Small intestine (tissue), 7 donors: ENCODE data around the gene GET4. TPM values are rescaled to one million over a fixed set of nuclear protein-coding genes. Genes with fewer than 3 reads are reported as not detected.
A peak's percentile ranks its signal among the peaks of the same experiment; 100 is the strongest.

ENCODE experiments used
- DNase-seq, 2 donors: peaks; one replicate each; pipeline versions ENCODE4 v3.0.0 to v3.0.0-alpha.2; 2013
- FAIRE-seq: peaks from 2 replicates; lab custom pipeline; 2012; peaks lifted over from hg19 to GRCh38; lab: Jason Lieb, UNC
- H3K27ac ChIP-seq, 3 donors: one replicate each; pipeline ENCODE4 v1.5.1; 2013; ENCODE audit warnings: low read length in 2 of 3, mild to moderate bottlenecking in 2 of 3, control low read depth in 1 of 3, inconsistent platforms in 1 of 3, low read depth in 1 of 3, moderate library complexity in 1 of 3
- H3K27me3 ChIP-seq, 3 donors: one replicate each; pipeline ENCODE4 v1.6.1; 2013; ENCODE audit warnings: low read length in 3 of 3, inconsistent platforms in 1 of 3; ENCODE audit not compliant: control insufficient read depth in 3 of 3, insufficient read depth in 3 of 3
- H3K36me3 ChIP-seq, 3 donors: one replicate each; pipeline ENCODE4 v1.6.1; 2013; ENCODE audit warnings: low read length in 3 of 3, inconsistent platforms in 1 of 3, low read depth in 1 of 3, mild to moderate bottlenecking in 1 of 3, moderate library complexity in 1 of 3; ENCODE audit not compliant: control insufficient read depth in 3 of 3, insufficient read depth in 2 of 3
- H3K4me1 ChIP-seq, 3 donors: one replicate each; pipeline ENCODE4 v1.6.1; 2013; ENCODE audit warnings: low read length in 2 of 3, inconsistent platforms in 1 of 3, low read depth in 1 of 3, mild to moderate bottlenecking in 1 of 3, moderate library complexity in 1 of 3; ENCODE audit not compliant: control insufficient read depth in 3 of 3, insufficient read depth in 2 of 3
- H3K4me3 ChIP-seq, 3 donors: one replicate each; pipeline ENCODE4 v1.5.1; 2013; ENCODE audit warnings: low read length in 3 of 3, control low read depth in 1 of 3, inconsistent platforms in 1 of 3, low read depth in 1 of 3, mild to moderate bottlenecking in 1 of 3, moderate library complexity in 1 of 3
- H3K9me3 ChIP-seq, 2 donors: one replicate each; pipeline ENCODE4 v1.6.1; 2013; ENCODE audit warnings: low read depth in 1 of 2, low read length in 1 of 2; ENCODE audit not compliant: control insufficient read depth in 2 of 2, insufficient read depth in 1 of 2
- WGBS, 3 donors: extraction: QIAGEN DNeasy Blood & Tissue Kit; methylation state at CpG; one replicate each; pipeline ENCODE4 v1.1.7; 2013; 5-methylcytosine and 5-hydroxymethylcytosine counted together
- polyA plus RNA-seq, 4 donors: library from polyadenylated mRNA; stranded (reverse) in 3 of 4; unstranded in 1 of 4; fragments of 200-250 nt in 3 of 4; fragments of 120-200 nt in 1 of 4; gene quantifications; one replicate each; pipeline versions ENCODE4 v1.2.1 to v1.2.3, GENCODE V29; 2013
- donor health status: healthy with polysubstance abuse.
- donor health status: control.
- donor health status: control.
- donor health status: Bipolar disorder and iron deficiency.
- donor health status: healthy.

GET4 gene
- polyA plus RNA-seq, 4 donors = 38.9 to 87.2 (median 74.5) TPM

DNA sequence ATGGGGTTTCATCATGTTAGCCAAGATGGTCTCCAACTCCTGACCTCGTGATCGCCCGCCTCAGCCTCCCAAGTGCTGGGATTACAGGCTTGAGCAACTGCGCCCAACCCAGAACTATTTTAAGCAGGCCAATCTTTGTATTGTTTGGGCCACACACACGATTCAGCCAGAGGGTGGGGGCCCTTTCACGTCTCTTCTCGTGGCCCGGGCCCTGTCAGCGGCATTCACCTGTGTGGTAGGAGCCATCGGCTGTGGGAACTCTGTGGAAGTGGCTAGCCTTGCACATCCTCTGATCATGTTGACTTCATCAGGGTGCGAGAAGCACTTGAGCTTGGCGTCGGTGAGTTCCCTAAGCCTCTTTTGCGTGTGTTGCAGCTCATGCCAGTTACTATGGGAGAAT, 27.2 kb upstream of the GET4 start:
- Histone ChIP-seq H3K27me3 (no peaks in the 10 kb centered on the region), H3K4me3 (no peak overlapping the region), H3K27ac (no peak overlapping the region), H3K9me3 (peaks cover 0 to 19% of the 10 kb centered on the region in 2 donors), H3K4me1 (no peaks in the 10 kb centered on the region), H3K36me3 (peaks cover 19 to 77% (median 24%) of the 10 kb centered on the region in 3 donors)
- WGBS, 3 donors = 92 to 96% (median 93%) methylated on average over 14 of the region's 14 CpGs
- FAIRE-seq (no peak), DNase-seq (no peak)

DNA sequence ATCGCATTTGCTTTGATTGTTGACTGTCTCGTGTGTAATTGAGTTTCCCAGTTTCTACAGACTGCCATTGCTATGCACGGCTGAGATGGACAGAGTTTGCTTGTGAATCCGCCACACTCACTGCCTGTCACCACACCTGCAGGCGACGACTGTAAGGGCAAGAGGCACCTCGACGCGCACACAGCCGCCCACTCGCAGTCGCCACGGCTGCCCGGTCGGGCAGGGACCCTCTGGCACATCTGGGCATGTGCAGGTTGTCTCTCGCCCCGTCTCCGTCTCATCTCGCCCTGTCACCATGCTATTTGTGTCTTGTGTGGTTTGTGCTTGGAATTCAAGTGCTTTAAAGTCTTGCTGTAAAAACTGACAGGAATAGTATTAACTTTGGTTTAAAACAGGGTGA, 26.6 kb upstream of the GET4 start:
- WGBS, 3 donors = 93 to 96% (median 94%) methylated on average over 19 of the region's 19 CpGs
- peaks cover 18 to 77% (median 25%) of the 10 kb centered on the region in 3 donors for H3K36me3 ChIP-seq
- DNase-seq (no peak), FAIRE-seq (no peak)
- no peak overlapping the region for H3K4me3 ChIP-seq
- no peak overlapping the region for H3K27ac ChIP-seq
- H3K9me3 ChIP-seq = peaks cover 0 to 19% of the 10 kb centered on the region in 2 donors
- no peaks in the 10 kb centered on the region for H3K27me3 ChIP-seq
- no peaks in the 10 kb centered on the region for H3K4me1 ChIP-seq

DNA sequence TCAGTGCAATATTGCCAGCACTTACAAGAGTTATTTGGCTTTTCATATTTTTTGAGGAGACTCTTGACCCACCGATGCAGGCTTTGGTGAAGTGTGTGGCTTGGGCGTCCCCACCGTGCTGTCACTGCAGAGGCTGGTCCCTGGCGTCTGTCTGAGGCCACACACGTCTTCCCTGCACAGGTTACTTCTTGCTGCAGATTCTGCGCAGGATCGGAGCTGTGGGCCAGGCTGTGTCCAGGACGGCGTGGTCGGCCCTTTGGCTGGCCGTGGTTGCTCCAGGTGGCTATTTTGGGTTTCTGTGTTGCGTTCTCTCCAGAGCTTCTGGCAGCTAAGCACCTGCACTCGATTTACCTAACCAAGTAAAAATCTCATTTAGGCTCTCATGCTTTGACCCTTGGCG, 25.1 kb upstream of the GET4 start:
- 91 to 93% (median 91%) methylated on average over 14 of the region's 14 CpGs for WGBS, 3 donors
- FAIRE-seq = no peak
- H3K27ac ChIP-seq = no peak overlapping the region
- peaks cover 18 to 80% (median 25%) of the 10 kb centered on the region in 3 donors for H3K36me3 ChIP-seq
- H3K4me3 ChIP-seq = no peak overlapping the region
- H3K27me3 ChIP-seq = no peaks in the 10 kb centered on the region
- peaks cover 0 to 5% (median 0%) of the 10 kb centered on the region in 3 donors for H3K4me1 ChIP-seq
- H3K9me3 ChIP-seq = peaks cover 0 to 19% of the 10 kb centered on the region in 2 donors
- no peak for DNase-seq

DNA sequence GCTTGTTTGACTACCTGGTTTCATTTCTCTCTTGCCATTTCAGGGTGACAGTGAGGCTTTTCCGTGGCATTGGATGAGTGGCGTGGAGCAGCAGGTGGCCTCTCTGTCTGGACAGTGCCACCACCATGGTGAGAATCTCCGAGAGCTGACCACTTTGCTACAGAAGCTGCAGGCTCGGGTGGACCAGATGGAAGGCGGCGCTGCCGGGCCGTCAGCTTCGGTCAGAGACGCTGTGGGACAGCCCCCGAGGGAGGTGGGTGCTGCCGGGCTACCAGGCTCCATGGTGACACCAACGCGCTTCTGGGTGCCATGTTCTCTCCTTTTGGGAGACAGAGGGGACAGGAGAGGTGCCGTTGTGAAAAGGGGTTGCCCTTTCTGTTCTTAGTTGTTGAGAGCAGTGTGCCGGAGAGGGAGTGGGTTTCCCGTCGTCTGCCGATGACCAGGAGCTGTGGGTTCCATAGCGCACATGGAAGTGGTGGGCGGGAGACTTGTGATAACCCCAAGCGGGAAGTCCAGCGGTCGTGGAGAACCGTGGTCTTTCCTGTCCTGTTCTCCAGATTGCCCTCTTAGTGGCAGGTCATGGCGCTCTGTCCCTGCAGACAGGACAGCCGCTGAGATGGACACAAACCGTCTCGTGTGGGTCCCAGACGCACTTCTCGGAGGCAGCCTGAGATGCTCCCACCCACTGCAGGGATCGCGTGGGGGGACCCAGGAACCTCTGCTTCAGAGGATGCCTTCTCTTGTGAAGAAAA, 22.8 kb upstream of the GET4 start:
- no peak for FAIRE-seq
- no peaks in the 10 kb centered on the region for H3K27me3 ChIP-seq
- H3K36me3 ChIP-seq = peaks cover 22 to 85% (median 33%) of the 10 kb centered on the region in 3 donors
- H3K4me1 ChIP-seq = peaks cover 0 to 12% (median 0%) of the 10 kb centered on the region in 3 donors
- H3K4me3 ChIP-seq = no peak overlapping the region
- 91 to 94% (median 91%) methylated on average over 32 to 33 of the region's 33 CpGs for WGBS, 3 donors
- peaks cover 0 to 1% of the 10 kb centered on the region in 2 donors for H3K9me3 ChIP-seq
- no peak for DNase-seq
- no peak overlapping the region for H3K27ac ChIP-seq

DNA sequence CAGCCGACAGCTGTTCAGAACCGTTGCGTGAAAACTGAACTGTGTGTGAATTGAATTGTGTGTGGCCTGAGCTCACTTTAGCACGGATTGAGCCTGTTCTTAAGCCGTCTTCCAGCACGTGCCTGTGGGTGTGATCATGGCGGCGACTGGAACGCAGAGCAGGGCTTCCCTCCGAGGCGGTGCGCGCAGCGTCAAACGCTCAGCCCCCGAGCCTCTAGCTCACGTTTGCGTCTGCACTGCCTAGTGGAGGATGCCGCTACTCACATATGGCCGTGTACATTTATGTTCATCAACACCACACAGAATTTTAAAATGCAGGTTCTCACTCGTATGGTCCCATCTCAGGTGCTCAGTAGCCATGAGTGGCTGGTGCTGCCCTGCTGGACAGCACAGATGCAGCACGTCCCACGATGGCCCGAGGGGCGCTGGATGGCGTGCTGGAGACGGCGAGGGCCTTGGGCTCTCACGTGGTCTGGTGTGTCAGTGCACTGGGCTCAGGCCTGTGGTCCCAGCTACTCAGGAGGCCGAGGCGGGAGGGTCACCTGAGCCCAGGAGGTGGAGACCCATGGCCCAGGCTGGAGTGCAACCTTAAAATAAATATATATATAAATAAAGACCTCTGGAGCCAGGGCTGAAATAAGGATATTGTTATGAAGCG, 22.1 kb upstream of the GET4 start:
- 94 to 97% (median 94%) methylated on average over 32 of the region's 32 CpGs for WGBS, 3 donors
- H3K27ac ChIP-seq = no peak overlapping the region
- FAIRE-seq (no peak), DNase-seq (no peak)
- H3K9me3 ChIP-seq = no peaks in the 10 kb centered on the region
- H3K4me1 ChIP-seq = peaks cover 0 to 16% (median 0%) of the 10 kb centered on the region in 3 donors
- H3K27me3 ChIP-seq = no peaks in the 10 kb centered on the region
- peaks cover 22 to 85% (median 33%) of the 10 kb centered on the region in 3 donors for H3K36me3 ChIP-seq
- no peak overlapping the region for H3K4me3 ChIP-seq

DNA sequence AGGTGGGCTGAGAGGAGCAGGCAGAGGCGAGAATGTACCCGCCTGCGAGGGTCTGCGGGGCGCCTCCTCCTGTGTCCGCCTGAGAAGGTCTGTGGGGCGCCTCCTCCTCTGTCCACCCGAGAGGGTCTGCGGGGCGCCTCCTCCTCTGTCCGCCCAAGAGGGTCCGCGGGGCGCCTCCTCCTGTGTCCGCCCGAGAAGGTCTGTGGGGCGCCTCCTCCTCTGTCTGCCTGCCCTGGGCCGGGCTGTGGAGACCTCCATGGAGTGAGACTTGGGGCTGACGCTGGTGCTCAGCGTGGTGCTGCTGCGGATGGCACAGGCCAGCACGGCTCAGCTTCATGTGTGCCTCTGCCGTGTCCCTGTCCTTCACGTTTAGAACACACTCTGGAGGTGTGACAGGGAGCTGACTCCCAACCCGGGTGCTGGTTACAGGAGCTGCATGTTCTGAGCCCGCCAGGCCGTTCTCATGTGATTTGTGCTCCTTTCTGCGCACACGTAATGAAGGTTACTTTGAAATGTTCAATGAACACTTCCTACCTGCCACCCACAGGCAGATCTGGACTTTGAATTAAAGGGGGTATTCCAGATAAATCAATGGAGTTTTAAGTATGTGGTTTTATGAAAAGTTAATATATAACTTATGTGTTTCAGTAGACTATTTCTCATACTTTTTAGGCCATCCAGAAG, 20.5 kb upstream of the GET4 start:
- peaks cover 26 to 89% (median 37%) of the 10 kb centered on the region in 3 donors for H3K36me3 ChIP-seq
- H3K27ac ChIP-seq = peak overlapping the region in 1 of 3 donors; percentile 41
- FAIRE-seq (no peak), DNase-seq (no peak)
- peaks cover 0 to 21% (median 0%) of the 10 kb centered on the region in 3 donors for H3K4me1 ChIP-seq
- H3K9me3 ChIP-seq = peaks cover 0 to 13% of the 10 kb centered on the region in 2 donors
- no peak overlapping the region for H3K4me3 ChIP-seq
- WGBS, 3 donors = 67 to 85% (median 78%) methylated on average over 21 to 29 of the region's 29 CpGs
- H3K27me3 ChIP-seq = no peaks in the 10 kb centered on the region

DNA sequence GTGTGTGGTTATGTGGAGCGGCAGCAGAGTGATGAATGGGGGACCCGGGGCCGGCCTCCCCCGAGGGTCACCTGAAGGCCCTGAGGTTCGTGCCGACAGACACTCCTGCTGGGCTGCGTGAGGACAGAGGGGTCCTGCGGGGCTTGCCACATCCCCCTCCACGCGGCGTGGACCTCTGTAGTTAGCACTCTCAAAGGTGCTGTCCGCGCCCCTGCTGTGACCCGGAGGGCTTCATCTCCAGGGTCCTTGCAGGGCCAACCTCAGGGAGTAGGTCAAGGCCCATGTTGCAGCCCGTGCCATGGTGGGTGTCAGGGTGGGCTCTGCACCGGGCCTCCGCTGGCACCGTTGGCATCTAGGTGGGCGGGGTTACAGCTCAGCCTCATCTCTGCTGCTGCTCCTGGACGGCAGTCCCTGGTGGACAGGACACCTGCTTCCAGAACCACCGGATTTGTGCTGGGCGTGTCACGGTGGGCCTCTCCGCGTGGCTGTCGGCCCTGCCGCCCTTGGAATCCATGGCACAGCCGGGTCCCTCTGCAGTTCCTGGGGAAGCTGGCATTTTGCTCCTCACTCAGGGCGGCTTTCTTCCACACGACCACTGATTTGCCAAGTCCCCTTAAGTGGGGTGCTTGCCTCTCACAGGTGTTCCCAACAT, 19.8 kb upstream of the GET4 start:
- H3K27ac ChIP-seq = peak overlapping the region in 1 of 3 donors; percentile 41
- WGBS, 3 donors = 85 to 92% (median 89%) methylated on average over 25 to 30 of the region's 30 CpGs
- no peak for FAIRE-seq
- no peak overlapping the region for H3K4me3 ChIP-seq
- DNase-seq = no peak
- peaks cover 33 to 88% (median 34%) of the 10 kb centered on the region in 3 donors for H3K36me3 ChIP-seq
- no peaks in the 10 kb centered on the region for H3K27me3 ChIP-seq
- H3K4me1 ChIP-seq = peaks cover 0 to 27% (median 0%) of the 10 kb centered on the region in 3 donors
- H3K9me3 ChIP-seq = peaks cover 0 to 16% of the 10 kb centered on the region in 2 donors

DNA sequence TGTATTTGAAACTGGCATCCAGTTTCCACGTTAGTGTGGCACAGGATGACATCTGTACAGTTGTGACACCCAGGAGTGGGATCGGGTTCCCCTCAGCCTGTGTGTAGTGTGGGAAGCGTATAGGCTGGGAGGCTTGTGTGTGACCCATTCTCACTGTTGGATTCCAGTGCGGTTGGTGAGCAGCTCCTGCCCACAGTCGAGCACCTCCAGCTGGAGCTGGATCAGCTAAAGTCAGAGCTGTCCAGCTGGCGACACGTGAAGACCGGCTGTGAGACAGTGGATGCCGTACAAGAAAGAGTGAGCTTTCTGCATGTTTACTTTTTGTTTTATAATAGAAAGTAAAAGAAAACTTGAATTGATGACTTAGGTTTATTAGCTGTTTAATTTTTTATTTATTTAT, 18.7 kb upstream of the GET4 start:
- no peak for DNase-seq
- H3K27ac ChIP-seq = no peak overlapping the region
- WGBS, 3 donors = 85 to 94% (median 91%) methylated on average over 9 of the region's 9 CpGs

More for the DNA sequence above, 18.7 kb upstream of the GET4 start:
- Histone ChIP-seq H3K4me3 (no peak overlapping the region), H3K27me3 (no peaks in the 10 kb centered on the region), H3K9me3 (peaks cover 0 to 16% of the 10 kb centered on the region in 2 donors), H3K36me3 (peaks cover 33 to 90% (median 36%) of the 10 kb centered on the region in 3 donors), H3K4me1 (peaks cover 0 to 31% (median 2%) of the 10 kb centered on the region in 3 donors)
- no peak for FAIRE-seq
